Natural killer cell (primary cell): ENCODE measurements around the gene OR4C6. TPM values are rescaled to one million over a fixed set of nuclear protein-coding genes. Genes with fewer than 3 reads are reported as not detected.

Source experiments
- ATAC-seq, 3 donors: fragments of 150-1000 bp in 2 of 3; fragments of 200-7000 bp in 1 of 3; cut with Tn5 transposase; 1 replicate in 1 of 3; 2 replicates in 2 of 3; pipeline ENCODE4 v1.10.0; 2021; ENCODE audit warnings: mild to moderate bottlenecking in 2 of 3, moderate library complexity in 2 of 3
- DNase-seq, 2 donors: peaks; one replicate each; pipeline versions ENCODE4 v3.0.0 to v3.0.0-alpha.2; 2013 to 2021; ENCODE audit warnings: mixed read lengths in 1 of 2
- H3K27ac ChIP-seq: one replicate; pipeline ENCODE4 v1.5.1; 2013; ENCODE audit warnings: mild to moderate bottlenecking, low read length
- H3K27me3 ChIP-seq: one replicate; pipeline ENCODE4 v1.6.1; 2013; ENCODE audit warnings: low read length; ENCODE audit not compliant: control insufficient read depth, insufficient read depth
- H3K36me3 ChIP-seq: one replicate; pipeline ENCODE4 v1.6.1; 2013; ENCODE audit warnings: low read length; ENCODE audit not compliant: control insufficient read depth, insufficient read depth
- H3K4me1 ChIP-seq: one replicate; pipeline ENCODE4 v1.6.1; 2013; ENCODE audit warnings: low read length; ENCODE audit not compliant: control insufficient read depth, insufficient read depth
- H3K4me3 ChIP-seq: one replicate; pipeline ENCODE4 v1.5.1; 2013; ENCODE audit warnings: low read length
- H3K9me3 ChIP-seq: one replicate; pipeline ENCODE4 v1.6.1; 2013; ENCODE audit warnings: low read length; ENCODE audit not compliant: control insufficient read depth, insufficient read depth
- H3K27ac Mint-ChIP-seq, 2 donors: one replicate each; pipeline ENCODE4 v1.8.0; 2022; ENCODE audit warnings: mild to moderate bottlenecking in 2 of 2, mixed read lengths in 2 of 2, moderate library complexity in 1 of 2
- H3K27me3 Mint-ChIP-seq, 2 donors: one replicate each; pipeline ENCODE4 v1.8.0; 2022; ENCODE audit warnings: low read depth in 2 of 2, mixed read lengths in 2 of 2
- H3K36me3 Mint-ChIP-seq: one replicate; pipeline ENCODE4 v1.8.0; 2022; ENCODE audit warnings: mixed read lengths
- H3K4me1 Mint-ChIP-seq, 2 donors: one replicate each; pipeline ENCODE4 v1.8.0; 2022; ENCODE audit warnings: mixed read lengths in 2 of 2
- H3K4me3 Mint-ChIP-seq: one replicate; pipeline ENCODE4 v1.8.0; 2022; ENCODE audit warnings: mild to moderate bottlenecking, moderate library complexity, mixed read lengths
- H3K9me3 Mint-ChIP-seq, 2 donors: one replicate each; pipeline ENCODE4 v1.8.0; 2022; ENCODE audit warnings: mixed read lengths in 2 of 2
- CTCF ChIP-seq: fragments of 200-600 bp; IDR thresholded peaks from one replicate; pipeline ENCODE4 v1.8.0; 2022; ENCODE audit warnings: antibody characterized with exemption
- WGBS: methylation state at CpG from one replicate; pipeline ENCODE4 v1.1.7; 2013; ENCODE audit warnings: missing lambda C conversion rate; ENCODE audit not compliant: insufficient coverage; 5-methylcytosine and 5-hydroxymethylcytosine counted together
- intact Hi-C: fragments of 100-400 bp; cut with micrococcal nuclease; formaldehyde crosslinking; loops from one replicate; pipeline ENCODE4 v1.14.2; 2022
- total RNA-seq, 4 donors: library from RNA; stranded (reverse); fragments of 120-200 nt in 1 of 4; gene quantifications; one replicate each; pipeline versions ENCODE4 v1.2.3 to v1.2.4, GENCODE V29; 2013 to 2022

The OR4C6 gene
- total RNA-seq, 3 donors from 2014 or later (not counting 1 experiment from before 2014, with no cell fraction given): not detected

GRCh38 chr11:55658608-55659007 lies 3.4 kb upstream of the OR4C6 start:
- Mint-ChIP-seq H3K36me3 (no peaks in the 10 kb centered on the region), H3K27ac (no peak overlapping the region), H3K4me1 (no peaks in the 10 kb centered on the region), H3K4me3 (no peak overlapping the region), H3K27me3 (no peaks in the 10 kb centered on the region), H3K9me3 (peaks cover 6 to 19% of the 10 kb centered on the region in 2 donors)
- DNase-seq: no peak
- H3K9me3 ChIP-seq: peaks cover 4% of the 10 kb centered on the region
- no peaks in the 10 kb centered on the region for H3K4me1 ChIP-seq
- 53% methylated on average over 1 of the region's 1 CpG for WGBS
- no peak for ATAC-seq
- no peak overlapping the region for H3K4me3 ChIP-seq
- H3K27ac ChIP-seq: no peak overlapping the region
- H3K36me3 ChIP-seq: no peaks in the 10 kb centered on the region
- TF ChIP-seq CTCF: no peak
- H3K27me3 ChIP-seq: no peaks in the 10 kb centered on the region
- intact Hi-C loops: no loop called here

GRCh38 chr11:55669376-55669775 lies 7.4 kb downstream of the OR4C6 start:
- H3K9me3 ChIP-seq: peaks cover 10% of the 10 kb centered on the region
- no peak for TF ChIP-seq CTCF
- no peak for DNase-seq
- no peaks in the 10 kb centered on the region for H3K36me3 ChIP-seq
- Mint-ChIP-seq H3K4me1 (no peaks in the 10 kb centered on the region), H3K27me3 (no peaks in the 10 kb centered on the region), H3K36me3 (no peaks in the 10 kb centered on the region), H3K9me3 (peaks cover 3 to 6% of the 10 kb centered on the region in 2 donors), H3K27ac (no peak overlapping the region), H3K4me3 (no peak overlapping the region)
- no peak for ATAC-seq
- 30% methylated on average over 2 of the region's 2 CpGs for WGBS
- no peak overlapping the region for H3K4me3 ChIP-seq
- H3K4me1 ChIP-seq: no peaks in the 10 kb centered on the region
- intact Hi-C loops: no loop called here
- H3K27ac ChIP-seq: no peak overlapping the region
- no peaks in the 10 kb centered on the region for H3K27me3 ChIP-seq

- H3K36me3 ChIP-seq: no peaks in the 10 kb centered on the region
- H3K4me3 Mint-ChIP-seq: no peak overlapping the region
- H3K9me3 ChIP-seq: no peaks in the 10 kb centered on the region
- intact Hi-C loops: no loop called here
- no peak for TF ChIP-seq CTCF
- no peak overlapping the region for H3K27ac Mint-ChIP-seq
- no peaks in the 10 kb centered on the region for H3K4me1 ChIP-seq
- H3K36me3 Mint-ChIP-seq: no peaks in the 10 kb centered on the region
- H3K27ac ChIP-seq: no peak overlapping the region
- H3K4me1 Mint-ChIP-seq: no peaks in the 10 kb centered on the region
- 75% methylated on average over 5 of the region's 5 CpGs for WGBS
- peaks cover 2 to 11% of the 10 kb centered on the region in 2 donors for H3K9me3 Mint-ChIP-seq
- ATAC-seq (no peak), DNase-seq (no peak)
- no peaks in the 10 kb centered on the region for H3K27me3 Mint-ChIP-seq
- H3K4me3 ChIP-seq: no peak overlapping the region
- no peaks in the 10 kb centered on the region for H3K27me3 ChIP-seq
These were observed 11.9 kb downstream of the OR4C6 start for GRCh38 chr11:55673860-55674259.

GRCh38 chr11:55697817-55698216 lies 35.8 kb downstream of the OR4C6 start:
- 64% methylated on average over 2 of the region's 3 CpGs for WGBS

More at GRCh38 chr11:55697817-55698216, 35.8 kb downstream of the OR4C6 start:
- ATAC-seq (no peak), DNase-seq (no peak)
- H3K9me3 Mint-ChIP-seq: peaks cover 10 to 17% of the 10 kb centered on the region in 2 donors
- no peak overlapping the region for H3K4me3 ChIP-seq
- H3K9me3 ChIP-seq: peaks cover 9% of the 10 kb centered on the region
- H3K4me1 ChIP-seq: no peaks in the 10 kb centered on the region
- H3K36me3 Mint-ChIP-seq: peaks cover 12% of the 10 kb centered on the region
- no peaks in the 10 kb centered on the region for H3K27me3 ChIP-seq
- intact Hi-C loops: no loop called here
- no peak for TF ChIP-seq CTCF
- no peak overlapping the region for H3K27ac ChIP-seq
- no peak overlapping the region for H3K4me3 Mint-ChIP-seq
- H3K36me3 ChIP-seq: no peaks in the 10 kb centered on the region
- no peaks in the 10 kb centered on the region for H3K4me1 Mint-ChIP-seq
- no peaks in the 10 kb centered on the region for H3K27me3 Mint-ChIP-seq
- H3K27ac Mint-ChIP-seq: no peak overlapping the region
